ENCODE results near the gene MAGI1.

Gene MAGI1

DNA sequence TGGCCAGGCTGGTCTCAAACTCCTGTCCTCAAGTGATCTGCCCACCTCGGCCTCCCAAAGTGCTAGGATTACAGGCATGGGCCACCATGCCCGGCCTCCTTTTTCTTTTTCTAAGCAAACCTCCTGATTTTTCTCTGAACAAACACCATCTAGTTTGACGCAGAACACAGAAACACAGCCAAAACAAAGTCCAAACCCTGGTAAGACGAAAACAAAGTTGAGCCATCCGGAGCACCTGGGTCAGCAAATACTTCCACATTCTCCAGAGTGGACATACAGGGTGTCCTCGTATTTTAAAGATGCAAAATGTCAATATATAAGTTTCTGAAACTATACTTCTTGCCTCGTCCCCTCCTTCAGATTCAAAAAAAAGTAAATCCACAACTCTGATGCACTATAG, 715.8 kb downstream of the MAGI1 start:
- no peak for DNase-seq (ENCODE audit: low read depth in 3 of 3)

DNA sequence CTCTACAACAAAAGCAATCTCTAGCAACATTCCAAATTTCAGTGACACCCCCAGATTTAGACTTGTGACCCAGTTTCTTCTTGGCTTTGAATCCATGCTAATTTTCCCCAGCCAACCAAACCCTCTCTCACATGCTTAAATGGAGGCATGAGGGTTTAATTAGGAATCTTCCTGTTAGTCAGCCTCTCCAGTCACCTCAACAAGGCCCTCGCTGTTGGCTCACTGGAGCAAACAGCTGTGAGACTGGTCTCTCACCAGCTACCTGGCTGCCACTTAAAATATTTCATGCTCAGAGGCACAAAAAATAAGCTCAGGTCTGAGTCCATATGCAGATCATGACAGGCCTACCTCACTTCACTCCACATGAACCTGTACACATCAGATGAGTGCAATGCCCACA, 720.5 kb downstream of the MAGI1 start:
- DNase-seq (ENCODE audit: low read depth in 3 of 3), result no peak

DNA sequence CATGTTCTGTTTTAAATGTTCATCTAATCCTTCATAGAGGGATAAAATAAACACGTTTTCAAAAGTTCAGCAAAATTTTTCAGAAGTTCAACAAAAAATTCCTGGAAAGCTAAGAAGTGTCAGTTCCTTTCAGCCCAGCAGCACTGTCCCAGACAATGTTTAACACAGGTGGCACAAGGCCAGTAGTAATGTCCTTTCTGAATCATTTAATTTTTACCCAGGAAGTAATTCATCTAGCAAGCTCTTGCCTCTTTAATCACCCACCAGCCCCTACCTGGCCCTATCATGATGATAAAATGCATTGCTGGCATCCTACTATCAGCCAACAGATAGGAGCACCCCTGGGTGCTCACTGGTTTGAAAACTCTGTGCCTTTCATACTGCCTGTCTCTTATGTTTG, 723.8 kb downstream of the MAGI1 start:
- DNase-seq (ENCODE audit: low read depth in 3 of 3), result no peak

DNA sequence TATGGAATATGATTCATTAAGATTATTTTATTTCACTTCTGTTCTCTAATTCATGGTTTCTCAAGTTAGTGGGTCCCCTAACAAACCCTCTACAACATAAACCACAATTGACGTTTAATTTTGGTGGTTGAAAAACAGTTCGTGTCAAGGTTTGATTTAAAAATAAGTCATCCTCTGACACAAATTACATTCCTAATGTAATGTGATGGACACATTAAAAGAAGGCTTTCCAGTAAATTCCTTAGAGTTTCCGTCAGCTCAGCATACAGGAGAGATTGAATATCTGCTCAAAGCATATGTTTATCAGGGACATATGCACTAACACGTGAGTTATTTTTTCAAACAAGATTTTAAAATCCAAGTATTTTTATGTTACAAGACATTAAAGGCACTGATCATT, 724.4 kb downstream of the MAGI1 start:
- no peak for DNase-seq (ENCODE audit: low read depth in 3 of 3)

DNA sequence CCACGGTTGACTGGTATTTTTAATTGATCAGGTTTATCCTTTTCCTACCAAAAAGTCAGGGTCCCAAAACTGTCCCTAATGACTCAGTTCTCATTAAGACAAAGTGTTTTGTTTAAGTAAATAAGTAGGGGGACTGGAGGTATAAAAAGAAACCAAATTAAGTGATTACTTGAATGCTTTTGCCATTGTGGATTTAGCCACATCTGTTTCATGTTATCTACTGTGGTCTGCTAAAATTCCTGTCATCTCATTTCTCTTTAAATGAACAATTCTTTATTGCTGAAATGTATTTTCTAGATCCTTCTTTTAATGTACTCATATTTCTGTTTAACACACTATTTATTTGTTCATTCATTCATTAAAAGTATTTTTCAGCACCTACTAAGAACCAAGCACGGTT, 725.1 kb downstream of the MAGI1 start:
- no peak for DNase-seq (ENCODE audit: low read depth in 3 of 3)

DNA sequence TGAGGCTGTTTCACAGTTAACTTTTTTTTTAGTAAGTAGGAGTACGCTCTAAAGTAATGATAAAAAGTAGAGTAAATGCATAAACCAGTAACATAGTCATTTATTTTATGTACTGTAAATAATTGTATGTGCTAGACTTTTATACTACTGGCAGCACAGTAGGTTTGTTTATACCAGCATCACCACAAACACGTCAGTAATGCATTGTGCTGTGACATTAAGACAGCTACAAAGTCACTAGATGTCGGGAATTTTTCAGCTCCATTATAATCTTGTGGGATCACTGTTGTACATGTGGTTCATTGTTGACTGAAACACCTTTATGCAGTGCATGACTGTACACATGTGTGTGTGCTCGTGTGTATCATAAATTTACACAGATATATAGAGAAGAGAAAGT, 732.9 kb downstream of the MAGI1 start:
- DNase-seq (ENCODE audit: low read depth in 3 of 3), result no peak
